RPMI7951 (cell line): Measurements from ENCODE around the gene SIGMAR1. TPM values are rescaled to one million over a fixed set of nuclear protein-coding genes. Genes with fewer than 3 reads are reported as not detected.

ENCODE experiments used
- DNase-seq: peaks from one replicate; pipeline ENCODE4 v3.0.0-alpha.2; 2012; ENCODE audit warnings: low read depth
- total RNA-seq: library from RNA; depleted of rRNA; stranded (reverse); fragments of >200 nt; shearing (Covaris generic); gene quantifications from 2 replicates; pipeline ENCODE4 v1.2.3, GENCODE V29; 2014

Gene SIGMAR1
- total RNA-seq, 1 experiment from 2014 or later, result 69.6 TPM

GRCh38 chr9:34603610-34604231 is 33.9 kb downstream of the SIGMAR1 start:
- peak; percentile 60 for DNase-seq

DNA sequence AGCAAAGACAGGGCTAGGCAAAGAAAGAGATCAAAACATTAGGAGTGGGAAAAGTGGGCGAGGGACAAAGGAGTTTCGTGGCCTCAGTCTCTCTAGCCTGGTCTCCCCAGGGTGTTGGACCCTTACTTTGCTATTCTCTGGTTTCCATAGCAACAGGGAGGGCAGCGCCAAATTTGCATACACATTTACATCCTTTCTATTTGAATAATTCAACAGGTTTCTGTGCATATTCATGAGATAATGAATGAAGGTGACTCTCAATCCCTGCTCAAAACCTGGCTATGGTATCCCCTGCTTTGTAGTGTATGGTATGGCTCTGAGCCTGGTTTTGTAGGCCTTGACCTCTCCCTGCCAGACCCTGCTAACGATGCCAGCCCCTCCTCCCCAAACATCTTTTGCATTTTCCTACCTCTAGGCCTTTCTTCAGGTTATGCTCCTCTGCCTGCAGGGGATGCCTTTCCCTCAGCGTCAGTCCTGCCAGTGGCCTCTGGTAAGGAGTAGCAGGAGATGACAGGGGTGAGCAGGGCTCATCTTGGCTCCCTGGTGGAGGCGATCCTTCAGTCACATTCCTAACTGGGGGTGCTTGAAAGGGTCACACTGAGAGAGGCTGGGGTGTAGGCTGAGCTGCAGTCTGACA is 35.5 kb downstream of the SIGMAR1 start:
- no peak for DNase-seq

- no peak for DNase-seq
Measured at GRCh38 chr9:34600908-34601307, 36.7 kb downstream of the SIGMAR1 start.

- no peak for DNase-seq
Measured at GRCh38 chr9:34599546-34599945, 38.0 kb downstream of the SIGMAR1 start.

- no peak for DNase-seq
Measured at GRCh38 chr9:34594177-34594576, 43.4 kb downstream of the SIGMAR1 start.

- peak; percentile 8 for DNase-seq
Measured at GRCh38 chr9:34592895-34593601, 44.5 kb downstream of the SIGMAR1 start.

DNA sequence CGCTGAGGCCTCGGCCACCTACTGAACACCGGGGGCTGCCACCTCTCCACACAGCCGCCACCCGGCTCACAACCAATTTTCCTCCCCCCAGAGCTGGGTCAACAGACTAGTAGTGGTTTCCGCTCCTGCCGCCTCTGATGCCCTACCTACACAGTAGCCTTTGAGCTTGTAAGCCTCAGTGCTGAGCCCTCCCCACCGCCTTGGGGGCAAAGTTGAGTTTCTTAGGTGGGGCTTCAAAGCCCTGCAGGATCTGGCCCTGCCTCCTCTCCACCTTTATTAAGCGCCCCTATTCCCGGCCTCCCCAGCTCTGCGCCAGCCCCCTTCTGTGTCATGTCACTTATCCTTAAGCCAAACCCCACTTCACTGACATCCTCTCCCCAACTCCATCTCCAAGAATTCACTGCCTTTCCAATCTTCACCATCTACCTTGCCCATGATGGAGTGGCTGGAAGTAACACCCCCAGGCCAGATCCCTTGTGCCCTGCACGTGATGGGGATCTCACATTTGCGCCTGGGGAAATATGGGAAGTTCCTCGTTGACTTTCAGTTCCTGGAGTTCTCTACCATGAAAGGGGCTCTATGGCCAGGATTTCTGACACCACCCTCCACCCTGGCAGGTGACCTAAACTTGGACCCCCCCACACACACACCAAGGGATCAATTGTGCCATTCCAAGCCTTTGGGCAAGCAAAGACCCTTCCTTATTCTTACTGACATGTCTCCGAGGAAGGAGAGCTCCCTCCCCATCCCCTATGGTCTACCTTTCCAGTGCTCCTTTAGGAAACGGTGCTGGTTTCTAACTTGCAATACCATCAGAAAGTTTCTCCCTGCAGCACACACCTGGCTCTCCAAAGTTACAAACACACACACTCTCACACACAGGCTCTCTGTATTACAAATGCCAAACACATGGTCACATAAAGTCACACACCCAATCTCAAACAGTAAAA is 45.4 kb downstream of the SIGMAR1 start:
- no peak for DNase-seq

DNA sequence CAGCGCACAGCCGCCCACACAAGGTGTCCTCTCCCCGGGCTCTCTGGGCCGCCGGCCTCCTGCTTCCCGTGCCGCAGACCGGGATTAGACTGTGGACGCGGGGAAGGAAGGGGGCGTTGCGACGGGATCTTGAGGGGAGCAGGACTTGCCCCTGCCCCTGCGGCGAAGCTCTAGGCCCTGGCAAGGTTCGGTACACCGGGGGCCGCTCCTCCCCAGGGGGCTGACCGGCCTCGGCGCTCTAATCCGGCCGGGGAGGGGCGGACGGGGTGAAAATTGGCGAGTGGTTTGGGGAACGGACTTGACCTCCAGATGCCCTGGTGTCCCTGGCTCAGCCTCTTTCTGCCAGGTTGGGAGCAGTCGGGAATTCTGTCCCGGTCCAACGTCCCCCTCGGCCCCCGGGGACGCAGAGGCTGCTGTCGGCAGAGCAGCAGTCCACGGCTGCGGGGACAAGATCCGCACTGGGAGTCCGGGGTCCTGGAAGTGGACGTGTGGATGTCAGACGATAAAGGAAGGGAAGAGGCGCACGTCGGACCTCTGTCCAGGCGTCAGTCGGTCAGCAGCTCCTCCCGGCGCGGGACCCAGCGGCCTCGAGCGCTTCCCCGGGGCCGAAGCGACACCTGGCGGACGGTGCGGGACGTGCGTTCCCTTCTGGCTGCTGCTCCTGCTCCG is 46.2 kb downstream of the SIGMAR1 start:
- peak; percentile 56 for DNase-seq

DNA sequence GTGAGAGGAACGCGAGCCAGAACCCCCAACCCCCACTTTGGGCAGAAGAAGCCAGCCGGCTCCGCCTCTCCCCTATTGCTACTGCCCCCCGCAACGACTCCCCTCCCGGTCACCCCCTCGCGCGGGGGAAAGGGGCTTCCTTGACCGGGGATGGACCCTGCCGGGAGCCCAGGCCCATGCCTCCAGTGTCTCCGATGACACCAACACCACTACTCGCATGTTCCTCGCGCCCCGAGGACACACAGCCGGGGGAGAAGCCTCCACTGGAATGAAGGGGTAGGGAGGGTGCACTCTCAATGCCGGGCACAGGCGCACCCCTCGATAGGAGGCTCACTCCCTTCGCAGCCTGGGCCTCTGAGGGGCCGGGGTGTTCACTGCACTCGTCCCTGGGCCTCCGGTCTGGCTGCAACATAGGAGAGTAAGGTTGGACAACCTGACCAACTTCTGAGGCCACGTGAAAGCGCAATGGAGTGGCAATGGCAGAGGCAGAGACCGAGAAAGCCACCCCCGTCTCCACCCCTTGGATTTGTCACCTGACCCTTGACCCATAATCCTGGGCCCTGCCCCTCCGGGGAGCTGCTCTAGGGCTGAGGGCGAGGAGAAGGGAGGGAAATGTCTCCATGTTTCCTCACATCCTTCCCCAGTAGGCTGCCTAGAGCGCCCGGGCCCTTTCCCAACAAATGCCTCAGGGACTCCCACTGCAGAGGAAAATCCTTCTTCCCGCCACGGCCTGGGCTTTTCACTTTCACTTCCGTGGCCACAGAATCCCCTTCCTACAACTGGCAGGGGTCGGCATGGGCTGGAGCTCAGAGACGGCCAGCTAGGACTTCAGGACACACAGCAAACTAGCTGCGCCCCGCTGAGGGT is 47.0 kb downstream of the SIGMAR1 start:
- no peak for DNase-seq

DNA sequence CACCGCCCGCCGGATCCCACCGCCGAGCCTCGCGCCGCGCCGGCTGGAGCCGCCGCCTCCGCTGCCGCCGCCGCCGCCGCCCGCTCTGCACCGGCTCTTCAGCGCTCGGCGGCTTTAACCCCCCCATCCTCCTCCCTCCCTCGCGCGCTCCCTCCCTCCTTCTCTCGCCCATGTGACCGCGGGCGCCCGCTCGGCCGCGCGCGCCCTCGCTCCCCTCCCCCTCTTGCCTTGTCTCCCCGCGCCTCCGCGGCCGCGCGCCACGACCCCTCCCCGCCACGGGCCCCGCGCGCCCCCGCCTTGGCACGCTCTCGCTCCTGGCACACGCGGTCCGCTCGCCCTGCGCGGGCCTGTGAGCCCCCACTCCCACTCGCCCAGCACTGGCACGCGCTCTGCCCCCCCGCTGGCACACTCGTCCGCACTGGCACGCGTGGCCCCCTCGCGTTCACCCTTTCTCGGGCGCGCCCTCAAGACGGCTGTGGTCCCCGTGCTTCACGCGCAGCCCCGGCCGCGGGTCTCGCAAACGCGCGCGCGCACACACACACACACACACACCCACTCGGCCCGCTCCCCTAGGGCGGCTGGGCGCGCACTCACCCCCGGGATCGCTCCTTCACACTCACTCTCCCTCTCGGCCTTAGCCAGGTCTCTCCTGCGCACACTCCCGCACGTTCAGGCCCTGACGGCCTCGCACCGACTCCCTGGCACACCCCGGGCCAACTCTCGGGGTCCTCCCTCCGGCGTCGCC is 47.8 kb downstream of the SIGMAR1 start, which contains the start of gene CNTFR:
TSS of gene CNTFR (minus strand) at position 89 of the 745 bp plus-strand sequence. CDS start 20,743 bp downstream, outside the sequence.
- DNase-seq, result no peak

GRCh38 chr9:34588671-34589635 is 48.6 kb downstream of the SIGMAR1 start:
- DNase-seq, result no peak

DNA sequence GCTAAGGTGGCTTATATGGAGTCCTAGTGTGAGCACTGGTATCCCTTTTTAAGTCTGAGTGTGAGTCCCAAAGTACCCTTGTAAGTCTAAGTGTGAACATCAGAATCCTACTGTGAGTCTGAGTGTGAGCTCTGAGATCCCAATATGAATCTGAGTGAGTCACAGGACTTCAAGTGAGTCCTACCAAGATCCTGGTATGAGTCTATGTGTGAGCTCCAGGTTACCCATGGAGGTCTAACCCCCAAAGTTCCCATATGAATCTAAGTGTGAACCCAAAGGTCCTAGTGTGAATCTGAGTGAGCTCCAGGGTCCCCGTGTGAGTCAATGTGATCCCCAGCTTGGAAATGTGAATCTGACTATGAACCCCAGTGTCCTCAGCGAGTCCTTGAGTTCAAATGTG is 50.3 kb downstream of the SIGMAR1 start:
- no peak for DNase-seq

GRCh38 chr9:34585946-34586669 is 51.5 kb downstream of the SIGMAR1 start:
- DNase-seq, result no peak

DNA sequence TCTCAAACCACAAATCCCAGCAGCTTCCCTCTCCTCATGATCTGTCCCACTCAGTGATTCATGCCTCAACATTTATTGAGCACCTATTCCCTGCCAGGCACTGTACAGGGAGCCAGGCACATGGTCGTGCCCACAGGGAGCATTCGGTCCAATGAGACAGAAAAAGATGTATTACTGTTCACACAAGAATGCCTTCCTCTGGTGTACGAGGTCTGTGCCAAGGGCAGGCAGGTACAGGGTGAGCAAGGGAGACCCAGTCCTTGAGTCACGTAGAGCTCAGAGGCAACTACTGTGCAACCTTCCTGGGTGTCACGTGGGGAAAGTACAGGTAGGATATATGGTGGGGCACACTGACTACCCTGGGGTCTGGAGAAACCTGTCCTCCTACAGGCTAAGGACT is 52.6 kb downstream of the SIGMAR1 start:
- DNase-seq, result no peak
